SK-N-SH (cell line): Measurements from ENCODE around the gene DNAH14. TPM values are rescaled to one million over a fixed set of nuclear protein-coding genes. Genes with fewer than 3 reads are reported as not detected.

ENCODE experiments used
- CTCF ChIA-PET: fragments of 300-600, 350-600 bp; formaldehyde crosslinking; extraction: SDS; loops from one replicate; lab custom pipeline; 2021; lab: Yijun Ruan, JAX
- POLR2A ChIA-PET: fragments of 350-600 bp; sonication (Branson Sonifier 250); formaldehyde crosslinking; extraction: SDS; loops from one replicate; lab custom pipeline; 2020; ENCODE audit warnings: antibody characterized with exemption, inconsistent platforms; lab: Yijun Ruan, JAX
- DNase-seq: peaks from one replicate; pipeline ENCODE4 v3.0.0; 2012
- H2AFZ ChIP-seq: fragments of 200-600 bp; sonication (generic); 2 replicates; pipeline ENCODE4 v1.8.1; 2016; ENCODE audit warnings: antibody characterized with exemption, mild to moderate bottlenecking, low read depth
- H3F3A ChIP-seq: fragments of 200-600 bp; sonication (generic); replicated peaks from 2 replicates; pipeline ENCODE3; 2016; ENCODE audit warnings: antibody characterized with exemption, mild to moderate bottlenecking; ENCODE audit not compliant: insufficient read depth
- H3K27ac ChIP-seq, 2 experiments: fragments of 200-500 bp in 1 of 2; fragments of 200-600 bp in 1 of 2; sonication (Bioruptor generic) in 1 of 2; sonication (generic), shearing (Covaris generic) in 1 of 2; 2 replicates each; pipeline versions ENCODE4 v1.5.1 to v1.6.1; 2014 to 2016; ENCODE audit warnings: low read depth in 2 of 2, inconsistent platforms in 1 of 2, low read length in 1 of 2, mild to moderate bottlenecking in 1 of 2, mixed read lengths in 1 of 2
- H3K27me3 ChIP-seq: fragments of 200-600 bp; sonication (generic), shearing (Covaris generic); 2 replicates; pipeline ENCODE4 v1.6.1; 2016; ENCODE audit warnings: mixed run types; ENCODE audit not compliant: insufficient read depth
- H3K36me3 ChIP-seq, 2 experiments: fragments of 200-500 bp in 1 of 2; fragments of 200-600 bp in 1 of 2; sonication (Bioruptor generic) in 1 of 2; sonication (generic) in 1 of 2; replicated peaks in 1 of 2; 2 replicates each; pipeline versions ENCODE3 to v1.5.1; 2014 to 2016; ENCODE audit warnings: low read length in 1 of 2, mild to moderate bottlenecking in 1 of 2; ENCODE audit not compliant: insufficient read depth in 2 of 2, control insufficient read depth in 1 of 2
- H3K4me1 ChIP-seq, 2 experiments: fragments of 200-500 bp in 1 of 2; fragments of 200-600 bp in 1 of 2; sonication (Bioruptor generic) in 1 of 2; sonication (generic), shearing (Covaris generic) in 1 of 2; 2 replicates each; pipeline versions ENCODE4 v1.5.1 to v1.6.1; 2014 to 2016; ENCODE audit warnings: low read depth in 1 of 2, low read length in 1 of 2, mixed run types in 1 of 2; ENCODE audit not compliant: insufficient read depth in 2 of 2, control insufficient read depth in 1 of 2
- H3K4me2 ChIP-seq: fragments of 200-600 bp; sonication (generic), shearing (Covaris generic); 2 replicates; pipeline ENCODE4 v1.6.1; 2017; ENCODE audit warnings: mixed run types
- H3K4me3 ChIP-seq, 2 experiments: fragments of 200-500 bp in 1 of 2; fragments of 200-600 bp in 1 of 2; sonication (Bioruptor generic) in 1 of 2; sonication (generic), shearing (Covaris generic) in 1 of 2; 2 replicates each; pipeline versions ENCODE4 v1.5.1 to v1.8.1; 2014 to 2016; ENCODE audit warnings: low read depth in 2 of 2, inconsistent platforms in 1 of 2, low read length in 1 of 2, mild to moderate bottlenecking in 1 of 2, mixed read lengths in 1 of 2, moderate library complexity in 1 of 2
- H3K79me2 ChIP-seq: fragments of 200-600 bp; sonication (generic); 2 replicates; pipeline ENCODE4 v1.8.1; 2017; ENCODE audit warnings: mild to moderate bottlenecking; ENCODE audit not compliant: insufficient read depth
- H3K9ac ChIP-seq: fragments of 200-600 bp; sonication (generic); 2 replicates; pipeline ENCODE4 v1.6.1; 2017; ENCODE audit warnings: mixed run types
- H3K9me2 ChIP-seq: fragments of 200-600 bp; sonication (generic); 2 replicates; pipeline ENCODE4 v1.6.1; 2017; ENCODE audit warnings: mixed run types
- H3K9me3 ChIP-seq: fragments of 200-600 bp; sonication (generic); 2 replicates; pipeline ENCODE4 v1.6.1; 2017; ENCODE audit warnings: mixed run types, mild to moderate bottlenecking, moderate library complexity
- H4K20me1 ChIP-seq: fragments of 200-600 bp; sonication (generic); 2 replicates; pipeline ENCODE4 v1.6.1; 2017; ENCODE audit warnings: mild to moderate bottlenecking, mixed run types; ENCODE audit not compliant: insufficient read depth
- ELF1 ChIP-seq: IDR thresholded peaks from 2 replicates; pipeline ENCODE4 v1.4.0; 2012
- EP300 ChIP-seq, 2 experiments: IDR thresholded peaks; 2 replicates each; pipeline versions ENCODE4 v1.4.0 to v1.6.1; 2012; ENCODE audit warnings: borderline replicate concordance in 1 of 2, low read depth in 1 of 2, low read length in 1 of 2
- EZH2phosphoT487 ChIP-seq: fragments of 200-600 bp; sonication (generic); IDR thresholded peaks from 2 replicates; pipeline ENCODE4 v1.6.1; 2017; ENCODE audit warnings: low read depth, mixed run types, mild to moderate bottlenecking, antibody characterized with exemption, moderate library complexity, borderline replicate concordance
- FOSL2 ChIP-seq: IDR thresholded peaks from 2 replicates; pipeline ENCODE4 v1.4.0; 2012; ENCODE audit warnings: low read depth, mild to moderate bottlenecking, moderate library complexity, borderline replicate concordance
- FOXM1 ChIP-seq: IDR thresholded peaks from 2 replicates; pipeline ENCODE4 v1.4.0; 2012; ENCODE audit warnings: low read depth, mild to moderate bottlenecking
- GABPA ChIP-seq: IDR thresholded peaks from 2 replicates; pipeline ENCODE4 v1.4.0; 2012; ENCODE audit warnings: low read depth, mild to moderate bottlenecking
- GATA2 ChIP-seq: sonication (generic); formaldehyde crosslinking; IDR thresholded peaks from 2 replicates; pipeline ENCODE4 v1.5.0; 2020; ENCODE audit warnings: mild to moderate bottlenecking, missing genetic modification reagents
- POLR2AphosphoS5 ChIP-seq: IDR thresholded peaks from 2 replicates; pipeline ENCODE4 v1.6.1; 2012; ENCODE audit warnings: low read depth, low read length
- RAD21 ChIP-seq: IDR thresholded peaks from 2 replicates; pipeline ENCODE4 v1.6.1; 2012; ENCODE audit warnings: mild to moderate bottlenecking, low read length
- RCOR1 ChIP-seq: fragments of 150-350 bp; IDR thresholded peaks from 2 replicates; pipeline ENCODE4 v1.6.1; 2017; ENCODE audit warnings: antibody characterized with exemption, low read length
- REST ChIP-seq: IDR thresholded peaks from 2 replicates; pipeline ENCODE4 v1.6.1; 2012; ENCODE audit warnings: mild to moderate bottlenecking, low read depth, low read length, moderate library complexity
- RFX5 ChIP-seq: IDR thresholded peaks from 2 replicates; pipeline ENCODE4 v1.6.1; 2012; ENCODE audit warnings: mild to moderate bottlenecking, improper control_type of control experiment, low read length
- SIN3A ChIP-seq: IDR thresholded peaks from 2 replicates; pipeline ENCODE4 v1.6.1; 2012; ENCODE audit warnings: low read depth, mild to moderate bottlenecking, low read length, moderate library complexity, borderline replicate concordance
- TAF1 ChIP-seq: IDR thresholded peaks from 2 replicates; pipeline ENCODE4 v1.6.1; 2012; ENCODE audit warnings: low read depth, mild to moderate bottlenecking, low read length, moderate library complexity, borderline replicate concordance
- USF1 ChIP-seq: IDR thresholded peaks from 2 replicates; pipeline ENCODE4 v1.4.0; 2012; ENCODE audit warnings: low read depth, borderline replicate concordance
- YY1 ChIP-seq: IDR thresholded peaks from 2 replicates; pipeline ENCODE4 v1.4.0; 2012; ENCODE audit warnings: low read depth, mild to moderate bottlenecking
- WGBS: methylation state at CpG from one replicate; pipeline ENCODE4 v1.1.6; 2017; ENCODE audit warnings: low lambda C conversion rate; 5-methylcytosine and 5-hydroxymethylcytosine counted together
- polyA plus RNA-seq, 3 experiments: library from polyadenylated mRNA; depleted of rRNA; stranded (reverse); fragments of >200 nt; gene quantifications; 2 replicates each; pipeline ENCODE4 v1.2.3, GENCODE V29; 2012
- TF ChIP-seq, protein P1 (sequence below): IDR thresholded peaks from 2 replicates; pipeline ENCODE4 v1.4.0; 2012; ENCODE audit warnings: low read depth, borderline replicate concordance
- TF ChIP-seq, protein P2 (sequence below): fragments of 150-350 bp; IDR thresholded peaks from 2 replicates; pipeline ENCODE4 v1.6.1; 2016; ENCODE audit warnings: mild to moderate bottlenecking, low read depth, low read length

Gene DNAH14
- polyA plus RNA-seq, 1 of the 3 experiments (the other 2 are of a cell fraction), result 8.0 TPM

- DNase-seq, result no peak
- no peak overlapping the region for H3K4me3 ChIP-seq
- no peaks in the 10 kb centered on the region for H3K36me3 ChIP-seq
- POLR2A ChIA-PET, result no interaction called here
- no peak overlapping the region for H3K9ac ChIP-seq
- H3K27me3 ChIP-seq, result no peaks in the 10 kb centered on the region
- no peaks in the 10 kb centered on the region for H3F3A ChIP-seq
- H3K9me2 ChIP-seq, result no peaks in the 10 kb centered on the region
- CTCF ChIA-PET, result interaction anchor here (1.4 kb wide), 1 partner anchor 19 kb away, joined by 8 read pairs; no protein-coding TSS in a partner anchor
- H3K79me2 ChIP-seq, result no peaks in the 10 kb centered on the region
- TF ChIP-seq, protein P1, sequence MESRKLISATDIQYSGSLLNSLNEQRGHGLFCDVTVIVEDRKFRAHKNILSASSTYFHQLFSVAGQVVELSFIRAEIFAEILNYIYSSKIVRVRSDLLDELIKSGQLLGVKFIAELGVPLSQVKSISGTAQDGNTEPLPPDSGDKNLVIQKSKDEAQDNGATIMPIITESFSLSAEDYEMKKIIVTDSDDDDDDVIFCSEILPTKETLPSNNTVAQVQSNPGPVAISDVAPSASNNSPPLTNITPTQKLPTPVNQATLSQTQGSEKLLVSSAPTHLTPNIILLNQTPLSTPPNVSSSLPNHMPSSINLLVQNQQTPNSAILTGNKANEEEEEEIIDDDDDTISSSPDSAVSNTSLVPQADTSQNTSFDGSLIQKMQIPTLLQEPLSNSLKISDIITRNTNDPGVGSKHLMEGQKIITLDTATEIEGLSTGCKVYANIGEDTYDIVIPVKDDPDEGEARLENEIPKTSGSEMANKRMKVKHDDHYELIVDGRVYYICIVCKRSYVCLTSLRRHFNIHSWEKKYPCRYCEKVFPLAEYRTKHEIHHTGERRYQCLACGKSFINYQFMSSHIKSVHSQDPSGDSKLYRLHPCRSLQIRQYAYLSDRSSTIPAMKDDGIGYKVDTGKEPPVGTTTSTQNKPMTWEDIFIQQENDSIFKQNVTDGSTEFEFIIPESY, result no peak
- TF ChIP-seq GABPA (no peak), POLR2AphosphoS5 (no peak), TAF1 (no peak), YY1 (no peak), GATA2 (CRISPR knock-in tag) (no peak), SIN3A (no peak), RAD21 (no peak)
- H3K4me2 ChIP-seq, result no peak overlapping the region
- WGBS, result 4% methylated on average over 2 of the region's 2 CpGs
- no peaks in the 10 kb centered on the region for H4K20me1 ChIP-seq
- no peaks in the 10 kb centered on the region for H3K9me3 ChIP-seq
- no peak overlapping the region for H2AFZ ChIP-seq
- no peaks in the 10 kb centered on the region for H3K4me1 ChIP-seq
- no peak overlapping the region for H3K27ac ChIP-seq
Measured at GRCh38 chr1:225299624-225300023, 370.1 kb downstream of the DNAH14 start.

GRCh38 chr1:225300381-225300780 is 370.9 kb downstream of the DNAH14 start:
- Histone ChIP-seq H3K27me3 (no peaks in the 10 kb centered on the region), H3K9me3 (no peaks in the 10 kb centered on the region), H3K27ac (no peak overlapping the region), H3K4me1 (no peaks in the 10 kb centered on the region), H3K4me2 (no peak overlapping the region), H3K79me2 (no peaks in the 10 kb centered on the region), H3K9ac (no peak overlapping the region), H3K9me2 (no peaks in the 10 kb centered on the region), H4K20me1 (no peaks in the 10 kb centered on the region), H3K36me3 (no peaks in the 10 kb centered on the region), H3F3A (no peaks in the 10 kb centered on the region), H3K4me3 (no peak overlapping the region), H2AFZ (no peak overlapping the region)
- ChIA-PET POLR2A (no interaction called here), CTCF (interaction anchor here (1.4 kb wide), 1 partner anchor 18 kb away, joined by 8 read pairs; no protein-coding TSS in a partner anchor)
- no peak for TF ChIP-seq GABPA
- TF ChIP-seq EP300 (IDR thresholded peaks at IDR 0.05; ENCODE audit: borderline replicate concordance in 1 of 2, low read depth in 1 of 2, low read length in 1 of 2), result no peak
- TF ChIP-seq GATA2 (CRISPR knock-in tag), result no peak
- TF ChIP-seq EZH2phosphoT487, result no peak
- TF ChIP-seq RCOR1, result no peak
- TF ChIP-seq, protein P2, sequence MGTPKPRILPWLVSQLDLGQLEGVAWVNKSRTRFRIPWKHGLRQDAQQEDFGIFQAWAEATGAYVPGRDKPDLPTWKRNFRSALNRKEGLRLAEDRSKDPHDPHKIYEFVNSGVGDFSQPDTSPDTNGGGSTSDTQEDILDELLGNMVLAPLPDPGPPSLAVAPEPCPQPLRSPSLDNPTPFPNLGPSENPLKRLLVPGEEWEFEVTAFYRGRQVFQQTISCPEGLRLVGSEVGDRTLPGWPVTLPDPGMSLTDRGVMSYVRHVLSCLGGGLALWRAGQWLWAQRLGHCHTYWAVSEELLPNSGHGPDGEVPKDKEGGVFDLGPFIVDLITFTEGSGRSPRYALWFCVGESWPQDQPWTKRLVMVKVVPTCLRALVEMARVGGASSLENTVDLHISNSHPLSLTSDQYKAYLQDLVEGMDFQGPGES, result no peak
- no peak for TF ChIP-seq FOSL2
- TF ChIP-seq ELF1, result no peak
- no peak for TF ChIP-seq TAF1
- TF ChIP-seq RAD21, result no peak
- TF ChIP-seq RFX5, result no peak
- TF ChIP-seq USF1, result no peak
- no peak for TF ChIP-seq FOXM1
- TF ChIP-seq REST, result no peak
- 50% methylated on average over 1 of the region's 1 CpG for WGBS
- no peak for DNase-seq
